OCI-LY1 (cell line): ENCODE data around the gene ACSS1.

ENCODE experiments used
- H2AFZ ChIP-seq: fragments of 200-600 bp; sonication (generic), shearing (Covaris generic); 2 replicates; pipeline ENCODE4 v1.6.0; 2014; ENCODE audit warnings: antibody characterized with exemption, mild to moderate bottlenecking, low read length
- H3F3A ChIP-seq: fragments of 200-600 bp; sonication (generic), shearing (Covaris generic); 2 replicates; pipeline ENCODE4 v1.6.0; 2014; ENCODE audit warnings: mild to moderate bottlenecking, antibody characterized with exemption, low read length, moderate library complexity; ENCODE audit not compliant: insufficient read depth
- H3K27ac ChIP-seq: fragments of 200-600 bp; sonication (generic); 2 replicates; pipeline ENCODE4 v1.5.1; 2014; ENCODE audit warnings: low read length, mixed run types, mild to moderate bottlenecking, low read depth; ENCODE audit not compliant: poor library complexity, severe bottlenecking
- H3K27me3 ChIP-seq: fragments of 200-600 bp; sonication (generic); 2 replicates; pipeline ENCODE4 v1.6.0; 2014; ENCODE audit warnings: antibody characterized with exemption, mild to moderate bottlenecking, low read length, moderate library complexity; ENCODE audit not compliant: insufficient read depth
- H3K36me3 ChIP-seq: fragments of 200-600 bp; sonication (generic); 2 replicates; pipeline ENCODE4 v1.6.1; 2014; ENCODE audit warnings: mild to moderate bottlenecking, antibody characterized with exemption, low read length, moderate library complexity, mixed read lengths; ENCODE audit not compliant: insufficient read depth
- H3K4me1 ChIP-seq: fragments of 200-600 bp; sonication (generic); 2 replicates; pipeline ENCODE4 v1.5.1; 2014; ENCODE audit warnings: mild to moderate bottlenecking, low read length, moderate library complexity; ENCODE audit not compliant: insufficient read depth, severe bottlenecking
- H3K4me2 ChIP-seq: fragments of 200-600 bp; sonication (generic), shearing (Covaris generic); 2 replicates; pipeline ENCODE4 v1.6.1; 2014; ENCODE audit warnings: low read length
- H3K4me3 ChIP-seq: fragments of 200-600 bp; sonication (generic); 2 replicates; pipeline ENCODE4 v1.5.1; 2014; ENCODE audit warnings: low read length, low read depth, mild to moderate bottlenecking, mixed read lengths; ENCODE audit not compliant: poor library complexity, severe bottlenecking
- H3K79me2 ChIP-seq: fragments of 200-600 bp; shearing (Covaris generic); 2 replicates; pipeline ENCODE4 v1.6.1; 2016; ENCODE audit warnings: mixed run types, low read length, mixed read lengths; ENCODE audit not compliant: insufficient read depth
- H3K9ac ChIP-seq: fragments of 200-600 bp; sonication (generic), shearing (Covaris generic); 2 replicates; pipeline ENCODE4 v1.6.1; 2014; ENCODE audit warnings: mild to moderate bottlenecking, low read length, mixed read lengths
- H3K9me2 ChIP-seq: fragments of 200-600 bp; sonication (generic), shearing (Covaris generic); 2 replicates; pipeline ENCODE4 v1.6.1; 2014; ENCODE audit warnings: low read depth, mild to moderate bottlenecking, low read length, mixed read lengths
- H3K9me3 ChIP-seq: fragments of 200-600 bp; shearing (Covaris generic); 2 replicates; pipeline ENCODE4 v1.6.1; 2014; ENCODE audit warnings: low read length, mixed read lengths
- H4K20me1 ChIP-seq: fragments of 200-600 bp; sonication (generic), shearing (Covaris generic); 2 replicates; pipeline ENCODE4 v1.6.0; 2016; ENCODE audit warnings: mild to moderate bottlenecking, low read length; ENCODE audit not compliant: insufficient read depth
- EZH2 ChIP-seq: fragments of 200-600 bp; sonication (generic), shearing (Covaris generic); IDR thresholded peaks from 2 replicates; pipeline ENCODE4 v1.8.0; 2017; ENCODE audit warnings: borderline replicate concordance, mixed run types, mild to moderate bottlenecking, antibody characterized with exemption, low read length, moderate library complexity, mixed read lengths
- TF ChIP-seq, protein P1 (sequence below): fragments of 200-600 bp; sonication (generic), shearing (Covaris generic); IDR thresholded peaks from 2 replicates; pipeline ENCODE4 v1.5.1; 2017; ENCODE audit warnings: mild to moderate bottlenecking, antibody characterized with exemption, low read length, moderate library complexity, mixed read lengths

ACSS1 gene

DNA sequence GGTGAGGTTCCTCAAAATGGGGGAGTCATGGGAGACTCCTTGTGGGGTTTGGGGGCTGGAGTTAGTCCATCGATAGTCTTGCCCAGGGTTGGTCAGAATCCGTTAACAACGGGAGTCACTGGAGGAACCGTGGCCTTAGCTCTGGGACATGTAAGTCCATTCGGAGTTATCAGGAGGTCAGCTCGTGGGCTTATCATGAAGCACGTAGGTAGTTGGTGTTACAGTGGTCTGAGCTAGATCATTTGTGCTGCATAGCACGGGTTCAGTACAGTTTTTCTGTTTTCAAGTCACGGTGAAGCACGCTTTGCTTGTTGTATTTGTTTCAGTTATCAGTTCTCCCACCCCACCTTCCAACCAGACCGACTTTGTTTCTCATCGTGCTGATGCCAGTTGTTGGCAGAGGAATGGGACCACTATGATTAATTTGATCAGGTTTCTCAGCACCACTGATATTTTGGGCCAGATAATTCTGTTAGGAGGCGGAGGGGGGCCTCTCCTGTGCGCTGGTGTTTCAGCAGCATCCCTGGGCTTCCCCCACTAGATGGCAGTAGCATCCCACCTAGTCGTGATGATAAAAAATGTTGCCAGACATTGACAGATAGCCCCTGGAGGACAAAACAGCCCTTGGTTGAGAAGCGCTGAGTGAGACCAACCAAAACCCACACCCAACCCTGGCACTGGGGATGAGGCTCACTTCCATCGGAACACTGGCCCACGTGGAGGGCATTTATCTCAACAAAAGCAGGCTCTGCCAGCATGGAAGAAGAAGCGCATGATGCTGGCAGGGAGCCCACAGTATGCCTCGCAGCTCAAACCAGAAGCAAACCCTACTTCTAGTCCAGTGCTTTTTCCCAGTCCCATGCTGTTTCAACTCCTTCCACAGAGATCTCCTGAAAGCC, 63.2 kb downstream of the ACSS1 start:
- Histone ChIP-seq H3F3A (no peaks in the 10 kb centered on the region), H3K4me3 (no peak overlapping the region), H3K4me2 (peak overlapping the region; percentile 16; the same call in 1 of the 2 replicates), H3K79me2 (no peaks in the 10 kb centered on the region), H3K9me3 (no peaks in the 10 kb centered on the region), H3K27ac (no peak overlapping the region), H3K36me3 (no peaks in the 10 kb centered on the region), H3K9me2 (no peaks in the 10 kb centered on the region), H3K27me3 (no peaks in the 10 kb centered on the region), H3K4me1 (peaks cover 39% of the 10 kb centered on the region), H3K9ac (no peak overlapping the region), H2AFZ (0 out of 2 replicates have a peak overlapping the region, but pooled peaks have one; percentile 16), H4K20me1 (no peaks in the 10 kb centered on the region)
- no peak for TF ChIP-seq EZH2
- TF ChIP-seq, protein P1, sequence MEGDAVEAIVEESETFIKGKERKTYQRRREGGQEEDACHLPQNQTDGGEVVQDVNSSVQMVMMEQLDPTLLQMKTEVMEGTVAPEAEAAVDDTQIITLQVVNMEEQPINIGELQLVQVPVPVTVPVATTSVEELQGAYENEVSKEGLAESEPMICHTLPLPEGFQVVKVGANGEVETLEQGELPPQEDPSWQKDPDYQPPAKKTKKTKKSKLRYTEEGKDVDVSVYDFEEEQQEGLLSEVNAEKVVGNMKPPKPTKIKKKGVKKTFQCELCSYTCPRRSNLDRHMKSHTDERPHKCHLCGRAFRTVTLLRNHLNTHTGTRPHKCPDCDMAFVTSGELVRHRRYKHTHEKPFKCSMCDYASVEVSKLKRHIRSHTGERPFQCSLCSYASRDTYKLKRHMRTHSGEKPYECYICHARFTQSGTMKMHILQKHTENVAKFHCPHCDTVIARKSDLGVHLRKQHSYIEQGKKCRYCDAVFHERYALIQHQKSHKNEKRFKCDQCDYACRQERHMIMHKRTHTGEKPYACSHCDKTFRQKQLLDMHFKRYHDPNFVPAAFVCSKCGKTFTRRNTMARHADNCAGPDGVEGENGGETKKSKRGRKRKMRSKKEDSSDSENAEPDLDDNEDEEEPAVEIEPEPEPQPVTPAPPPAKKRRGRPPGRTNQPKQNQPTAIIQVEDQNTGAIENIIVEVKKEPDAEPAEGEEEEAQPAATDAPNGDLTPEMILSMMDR: peak; percentile 89

- Histone ChIP-seq H2AFZ (0 out of 2 replicates have a peak overlapping the region, but pooled peaks have one; percentile 16), H3K4me3 (no peak overlapping the region), H3K27me3 (no peaks in the 10 kb centered on the region), H3K79me2 (no peaks in the 10 kb centered on the region), H3K9me3 (no peaks in the 10 kb centered on the region), H4K20me1 (no peaks in the 10 kb centered on the region), H3F3A (no peaks in the 10 kb centered on the region), H3K36me3 (no peaks in the 10 kb centered on the region), H3K4me2 (no peak overlapping the region), H3K27ac (no peak overlapping the region), H3K9me2 (no peaks in the 10 kb centered on the region), H3K4me1 (peaks cover 39% of the 10 kb centered on the region), H3K9ac (no peak overlapping the region)
- no peak for TF ChIP-seq EZH2
- TF ChIP-seq, protein P1: no peak
Observed at GRCh38 chr20:24994186-24994465, 63.8 kb downstream of the ACSS1 start.

GRCh38 chr20:24993337-24994185, 64.4 kb downstream of the ACSS1 start:
- Histone ChIP-seq H3K4me3 (peak overlapping the region; percentile 82), H3K9ac (peak overlapping the region; percentile 82), H3K9me3 (no peaks in the 10 kb centered on the region), H4K20me1 (no peaks in the 10 kb centered on the region), H3K27ac (peak overlapping the region; percentile 63), H3K4me1 (peaks cover 39% of the 10 kb centered on the region), H3K4me2 (peak overlapping the region; percentile 98), H3K79me2 (no peaks in the 10 kb centered on the region), H3F3A (no peaks in the 10 kb centered on the region), H3K9me2 (no peaks in the 10 kb centered on the region), H2AFZ (peak overlapping the region; percentile 68; the same call in 1 of the 2 replicates), H3K27me3 (no peaks in the 10 kb centered on the region), H3K36me3 (no peaks in the 10 kb centered on the region)
- TF ChIP-seq EZH2: no peak
- TF ChIP-seq, protein P1: peak; percentile 27; the same call in 1 of the 2 replicates
